Measurements from ENCODE around the gene MVB12B. TPM values are rescaled to one million over a fixed set of nuclear protein-coding genes. Genes with fewer than 3 reads are reported as not detected.

The MVB12B gene
- total RNA-seq, 1 donor from 2014 or later: 22.2 TPM

DNA sequence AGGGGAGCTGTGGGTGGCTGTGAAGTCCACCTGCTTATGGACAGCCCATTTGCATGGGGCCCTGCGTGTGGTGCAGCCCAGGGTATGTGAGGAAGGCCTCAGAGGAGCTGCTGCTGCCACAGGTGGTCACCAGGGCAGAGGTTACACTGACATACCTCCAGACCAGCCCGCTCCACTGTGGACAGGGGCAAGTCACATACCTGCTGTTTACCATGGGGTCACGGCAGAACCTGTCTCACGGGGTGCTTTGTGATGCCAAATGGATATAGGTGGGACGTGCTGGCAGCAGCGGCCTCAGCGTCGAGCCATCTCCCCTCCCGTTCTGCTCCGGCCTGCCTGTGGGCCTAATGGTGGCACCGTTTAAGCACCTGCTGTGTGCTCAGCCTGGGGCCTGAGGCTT, 159.6 kb downstream of the MVB12B start:
- no peak for DNase-seq (ENCODE audit: low spot score)

DNA sequence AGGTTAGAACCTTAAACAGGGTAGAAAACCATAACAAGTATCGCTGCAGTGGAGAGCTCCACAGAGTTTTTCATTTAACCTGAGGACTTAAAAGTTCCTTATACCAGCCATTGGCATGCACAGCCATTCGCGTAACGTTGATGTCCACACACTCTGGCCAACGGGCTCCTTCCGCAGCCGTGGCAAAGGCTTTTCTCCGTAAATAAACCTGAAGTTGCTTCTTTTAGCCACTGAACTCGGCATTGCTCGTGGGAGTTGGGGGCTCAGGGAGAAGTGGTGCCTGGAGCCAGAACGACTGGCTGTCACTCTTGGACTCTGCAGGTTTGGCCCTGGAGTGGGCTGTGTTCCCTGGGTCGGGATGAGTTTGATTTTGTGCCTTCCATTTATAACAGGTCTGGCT, 161.2 kb downstream of the MVB12B start:
- no peak for DNase-seq (ENCODE audit: low spot score)

DNA sequence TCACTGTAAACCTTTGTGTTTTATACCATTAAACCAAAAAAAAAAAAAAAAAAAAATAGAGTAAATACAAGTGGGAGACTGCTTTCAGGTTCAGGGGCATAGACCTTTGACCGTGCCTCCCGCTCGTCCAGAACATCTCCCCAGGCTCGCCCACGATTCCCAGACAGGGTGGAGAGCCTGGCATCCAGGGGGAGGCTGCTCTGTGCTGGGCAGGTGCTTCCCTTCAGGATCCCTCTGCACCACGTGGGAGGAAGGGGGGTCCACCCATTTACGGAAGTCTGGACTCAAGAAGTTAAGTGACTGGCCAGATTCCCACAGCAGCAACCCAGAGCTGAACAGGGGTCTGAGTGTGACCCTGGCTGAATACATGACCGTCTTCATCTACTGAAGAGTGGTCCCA, 161.7 kb downstream of the MVB12B start:
- DNase-seq (ENCODE audit: low spot score): no peak

DNA sequence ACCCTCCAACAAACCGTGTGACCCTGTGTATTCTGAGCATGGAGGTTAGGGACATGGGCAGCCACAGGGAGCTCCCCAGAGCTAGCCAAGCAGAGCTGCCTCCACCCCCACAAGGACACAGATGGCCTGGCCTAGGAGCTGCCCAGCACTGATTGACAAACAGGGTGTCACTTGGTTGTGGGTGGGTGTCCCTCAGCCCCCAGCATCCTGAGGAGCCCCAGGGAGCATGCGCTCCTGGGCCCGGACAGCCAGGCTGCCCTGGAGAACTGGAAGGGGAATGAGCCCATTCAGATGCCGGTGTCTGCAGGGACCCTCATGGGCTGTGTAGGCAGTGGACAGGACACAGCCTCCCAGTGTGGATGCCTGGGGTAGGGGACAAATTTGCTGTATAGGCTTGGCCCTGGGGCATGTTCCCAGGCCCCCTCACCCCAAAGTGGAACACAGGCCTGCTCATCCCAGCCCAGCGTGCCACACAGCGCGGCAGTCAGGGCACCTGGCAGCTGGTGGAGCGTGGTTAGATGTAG, 162.3 kb downstream of the MVB12B start:
- DNase-seq (ENCODE audit: low spot score): no peak

DNA sequence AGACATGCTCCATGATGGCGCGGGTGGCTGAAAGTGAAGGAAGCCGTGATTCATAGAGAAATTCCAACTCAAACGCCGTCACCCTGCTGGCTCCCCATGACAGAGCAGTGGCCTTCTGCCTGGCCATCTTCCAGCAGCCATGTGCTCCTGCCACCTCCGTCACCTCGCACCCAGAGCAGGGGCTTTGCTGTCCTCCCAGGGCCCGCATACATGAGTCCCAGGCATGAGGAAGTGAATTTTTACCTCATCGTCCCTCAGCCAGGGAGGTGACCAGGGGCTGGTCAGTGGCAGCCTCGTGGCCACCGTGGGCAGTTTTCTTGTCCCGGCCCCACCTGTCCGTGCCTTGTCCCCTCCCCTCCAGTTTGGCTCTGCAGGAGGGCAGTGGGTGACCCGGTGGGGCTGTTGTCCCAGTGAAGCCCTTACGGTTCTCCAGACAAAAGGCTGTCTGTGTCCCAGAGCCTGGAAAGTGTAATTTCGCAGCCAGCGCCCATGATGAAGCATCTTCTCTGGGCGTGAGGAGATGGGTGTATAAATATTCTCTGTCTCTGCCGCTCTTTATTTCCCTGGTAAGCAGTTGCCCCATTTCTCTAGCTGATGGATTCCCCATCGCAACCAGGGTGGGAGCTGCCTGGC, 163.1 kb downstream of the MVB12B start:
- DNase-seq (ENCODE audit: low spot score): no peak

DNA sequence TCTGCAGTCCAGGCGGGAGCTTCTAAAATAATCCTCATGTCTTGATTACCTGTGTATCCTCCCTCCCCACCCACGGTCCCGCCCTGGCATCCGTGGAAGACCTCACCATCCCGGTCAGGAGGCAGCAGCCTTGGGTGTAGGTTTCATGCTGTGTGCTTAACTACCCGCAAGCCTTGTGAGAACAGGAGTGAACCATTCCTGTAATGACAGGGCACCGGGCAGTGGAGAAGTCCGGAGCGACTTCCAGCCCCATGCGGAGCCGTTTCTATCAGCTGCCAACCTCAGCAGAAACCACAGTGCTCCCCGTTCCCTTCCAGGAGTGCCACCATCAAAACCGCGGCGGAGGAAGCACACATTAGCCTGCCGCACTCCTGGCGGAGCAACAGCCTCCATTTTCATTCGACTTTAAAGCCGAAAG, 163.6 kb downstream of the MVB12B start:
- DNase-seq (ENCODE audit: low spot score): no peak

DNA sequence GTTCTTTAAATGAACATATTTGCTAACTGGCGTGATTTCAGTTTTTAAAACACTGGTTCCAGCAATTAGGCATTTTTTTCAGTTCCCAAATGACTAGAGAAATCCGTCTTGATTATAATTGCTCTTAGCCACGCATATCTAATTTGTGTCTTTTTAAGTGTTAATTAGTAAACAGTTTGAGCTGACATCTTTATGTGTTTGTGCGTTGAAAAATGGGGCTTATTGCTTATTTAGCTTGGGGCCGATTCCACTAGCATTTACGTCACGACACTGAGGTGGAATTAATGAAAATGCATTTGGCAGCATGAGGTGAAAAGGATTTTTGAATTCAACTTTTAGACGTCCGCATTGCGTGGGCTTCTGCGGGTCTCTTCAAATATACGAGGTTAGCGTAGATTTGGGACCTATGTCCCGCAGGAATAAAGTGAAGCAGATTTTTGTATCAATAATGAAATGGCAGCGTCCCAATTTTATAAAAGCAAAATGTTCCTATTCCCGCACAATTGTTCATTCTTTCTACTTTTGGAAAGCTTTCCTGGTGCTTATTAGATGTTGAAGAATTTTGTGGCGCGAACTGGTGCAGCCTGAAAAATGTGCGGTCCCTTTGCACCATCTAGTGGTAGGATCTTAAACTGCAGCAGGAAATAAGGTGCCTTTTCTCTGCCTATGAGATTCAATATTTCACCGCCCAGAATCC, 164.4 kb downstream of the MVB12B start:
- DNase-seq (ENCODE audit: low spot score): no peak

DNA sequence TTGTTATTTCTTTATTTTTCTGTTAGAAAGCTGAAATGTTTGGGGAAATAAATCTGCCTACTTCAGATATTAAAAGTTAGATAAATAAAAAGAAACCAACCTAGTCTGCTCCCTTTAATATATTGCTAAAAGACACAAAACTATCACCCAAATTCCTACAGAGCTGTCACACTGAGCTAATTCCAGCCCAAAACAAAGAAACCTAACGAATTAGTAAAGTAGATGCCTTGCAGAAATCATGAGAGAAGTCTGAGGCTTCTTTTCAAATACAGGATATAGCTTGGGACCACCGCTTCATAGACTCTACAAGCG, 164.9 kb downstream of the MVB12B start:
- DNase-seq (ENCODE audit: low spot score): no peak

DNA sequence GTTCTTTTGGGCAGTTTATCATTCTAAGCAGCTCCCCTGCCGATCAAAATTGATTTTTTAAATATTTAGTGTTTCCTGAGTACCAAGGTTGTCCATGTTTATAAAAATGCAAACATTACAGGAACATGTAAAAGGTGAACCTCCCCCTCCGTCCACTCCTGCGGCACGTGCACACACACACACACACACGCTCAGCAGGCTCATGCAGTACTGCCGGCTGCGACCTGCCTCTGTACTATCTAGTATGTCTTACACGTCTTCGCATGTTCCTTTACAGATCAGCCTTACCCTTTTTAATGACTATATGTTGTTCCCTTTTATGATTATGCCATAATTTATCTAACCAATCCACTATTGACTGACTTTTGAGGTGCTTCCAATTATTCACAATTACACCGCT, 165.3 kb downstream of the MVB12B start:
- no peak for DNase-seq (ENCODE audit: low spot score)

DNA sequence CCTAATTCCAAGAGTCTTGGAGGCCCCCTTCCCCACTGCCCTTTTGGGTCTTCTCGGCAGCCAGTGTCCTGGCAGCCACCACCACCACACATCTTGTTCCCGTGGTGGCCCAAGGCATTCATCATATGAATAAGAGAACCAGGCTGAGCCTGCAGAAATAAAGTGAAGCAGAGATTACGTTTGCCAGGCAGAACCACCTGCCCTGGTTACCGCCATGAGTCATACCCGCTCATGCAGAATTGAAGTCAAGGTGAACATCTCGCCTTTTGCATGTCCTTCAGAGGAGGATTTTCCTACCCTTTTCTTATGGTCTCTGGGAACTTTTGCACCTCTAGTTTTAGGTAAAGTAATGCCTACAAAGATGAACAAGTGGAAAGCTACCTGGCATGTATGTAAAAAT, 167.6 kb downstream of the MVB12B start:
- no peak for DNase-seq (ENCODE audit: low spot score)

DNA sequence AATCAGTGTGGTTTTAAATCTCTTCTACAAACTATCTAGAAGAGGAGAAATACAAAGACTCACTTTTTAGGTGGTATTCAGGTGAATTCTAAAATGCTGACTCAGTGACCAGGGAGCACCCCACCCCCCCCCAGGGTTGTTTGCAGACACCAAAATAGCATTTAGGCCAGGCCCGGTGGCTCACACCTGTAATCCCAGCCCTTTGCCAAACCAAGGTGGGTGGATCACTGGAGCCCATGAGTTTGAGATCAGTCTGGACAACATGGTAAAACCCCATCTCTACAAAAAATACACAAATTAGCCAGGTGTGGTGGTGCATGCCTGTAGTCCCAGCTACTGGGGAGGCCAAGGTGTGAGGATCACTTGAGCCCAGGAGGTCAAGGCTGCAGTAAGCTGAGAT, 168.1 kb downstream of the MVB12B start:
- DNase-seq (ENCODE audit: low spot score): no peak

DNA sequence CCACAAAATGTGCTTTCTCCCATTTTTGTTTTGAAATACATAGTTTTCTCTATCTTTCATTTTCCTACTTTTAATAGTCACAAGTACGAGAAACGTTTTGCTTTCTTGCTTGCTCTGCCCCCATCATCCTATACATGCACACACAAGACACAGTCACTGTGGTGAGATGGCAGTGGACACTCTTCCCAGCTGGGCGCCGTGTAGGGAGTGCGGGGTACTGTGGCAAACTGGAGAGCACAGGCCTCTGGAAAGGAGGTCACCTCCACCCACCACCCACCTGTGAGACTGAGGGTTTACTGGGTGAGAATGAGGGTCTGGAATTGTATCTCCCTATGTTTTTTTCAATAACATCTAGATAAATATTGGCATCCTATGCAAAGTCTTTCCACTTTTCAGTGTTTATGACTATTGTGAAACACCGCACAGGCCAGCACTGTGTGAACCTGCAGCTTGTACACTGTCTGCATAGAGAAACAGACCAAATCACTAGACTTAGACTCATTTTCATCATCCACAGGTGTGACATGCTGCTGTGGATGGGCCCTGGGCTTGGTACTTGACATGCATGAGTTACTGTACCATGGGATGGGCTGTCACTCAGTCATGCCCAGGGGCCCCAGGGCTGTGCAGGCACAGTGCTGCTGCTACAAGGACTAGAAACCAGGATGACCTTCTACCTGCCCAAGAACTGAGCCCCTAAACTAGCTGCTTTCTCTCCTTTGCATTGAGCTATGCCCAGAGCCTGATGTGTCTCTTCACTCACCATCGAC, 169.0 kb downstream of the MVB12B start:
- DNase-seq (ENCODE audit: low spot score): no peak

DNA sequence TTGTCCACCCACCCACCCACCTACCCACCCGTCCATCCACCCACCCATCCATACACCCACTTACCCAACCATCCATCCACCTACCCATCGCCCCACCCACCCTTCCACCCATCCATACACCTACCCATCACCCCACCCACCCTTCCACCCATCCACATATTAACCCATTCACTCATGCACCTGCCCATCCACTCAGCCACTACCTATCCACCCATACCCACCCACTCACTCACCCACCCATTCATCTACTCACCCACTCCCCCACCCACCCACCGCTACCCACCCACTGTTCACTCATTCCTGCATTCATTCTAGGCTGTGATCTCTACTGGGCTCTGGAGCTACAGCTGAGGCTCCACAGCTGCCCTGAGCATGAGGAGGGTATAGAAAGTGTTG, 169.6 kb downstream of the MVB12B start:
- DNase-seq (ENCODE audit: low spot score): no peak

DNA sequence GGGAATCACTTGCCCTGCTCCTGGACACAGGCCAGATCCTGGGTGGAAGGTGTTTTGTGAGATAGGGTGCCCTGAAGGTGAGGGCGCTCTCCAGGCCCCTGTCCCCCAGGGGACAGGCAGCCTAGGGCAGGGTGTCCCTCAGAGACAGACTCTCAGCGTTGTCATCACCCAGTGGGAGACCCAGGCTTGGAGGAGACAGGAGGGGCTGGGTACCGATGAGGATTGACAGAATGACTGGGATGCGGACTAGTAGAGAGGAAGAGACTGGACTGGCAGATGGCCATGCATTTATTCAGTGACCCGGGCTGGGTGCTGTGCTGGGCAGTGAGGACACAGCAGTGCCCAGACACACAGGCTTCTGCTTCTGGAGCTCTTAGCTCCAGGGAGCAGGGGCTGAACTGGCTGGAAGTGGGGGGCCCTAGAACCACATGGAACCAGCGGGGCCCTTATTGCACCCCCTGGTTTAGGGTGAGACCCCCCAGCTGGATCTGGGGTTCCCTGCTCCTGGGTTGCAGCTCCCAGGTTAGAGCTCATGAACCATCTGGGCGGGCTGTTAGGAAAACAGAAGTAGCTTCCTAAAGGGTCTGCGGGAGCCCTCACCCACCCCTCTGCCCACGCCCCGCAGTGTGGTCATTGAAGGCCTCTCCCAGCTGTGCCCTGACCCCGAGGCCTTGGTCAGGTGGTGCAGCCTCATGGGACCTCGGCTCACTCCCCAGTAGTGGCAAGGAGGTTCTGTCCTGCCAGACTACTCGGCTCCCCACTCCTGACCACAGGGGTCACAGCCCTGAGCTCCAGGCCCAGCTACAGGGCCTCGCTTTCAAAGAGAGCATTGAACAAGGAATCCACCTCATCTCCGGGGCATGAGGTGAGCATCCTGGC, 170.4 kb downstream of the MVB12B start:
- no peak for DNase-seq (ENCODE audit: low spot score)

DNA sequence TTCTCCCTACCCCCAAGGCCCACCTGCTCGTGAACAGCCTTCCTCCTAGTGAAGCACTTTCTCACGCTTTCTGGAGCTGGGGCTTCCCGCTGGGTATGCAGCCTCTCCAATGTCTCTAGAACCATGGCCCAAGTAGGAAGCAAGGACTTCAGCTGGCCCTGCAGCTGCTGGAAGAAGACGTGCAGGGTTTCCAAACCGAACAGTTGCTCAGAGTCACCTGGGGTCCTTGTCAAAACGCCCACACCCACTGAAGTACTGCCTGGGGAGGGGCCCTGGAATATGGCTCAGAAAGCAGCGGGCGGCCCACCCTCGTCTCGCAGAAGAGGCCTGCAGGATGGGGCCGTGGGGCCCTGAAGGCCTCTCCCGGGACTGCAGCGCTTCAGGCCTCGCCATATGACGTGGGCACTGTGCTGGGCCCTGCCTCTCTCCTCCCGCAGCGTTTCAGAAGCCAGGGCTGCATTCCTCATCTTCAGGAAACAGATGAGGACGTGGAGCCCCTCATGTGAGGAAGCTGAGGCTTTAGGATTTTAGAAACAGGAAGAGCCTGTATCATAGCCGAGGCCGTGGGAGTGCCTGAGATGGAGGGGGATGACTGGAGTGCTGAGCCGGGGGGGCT, 171.1 kb downstream of the MVB12B start:
- no peak for DNase-seq (ENCODE audit: low spot score)

DNA sequence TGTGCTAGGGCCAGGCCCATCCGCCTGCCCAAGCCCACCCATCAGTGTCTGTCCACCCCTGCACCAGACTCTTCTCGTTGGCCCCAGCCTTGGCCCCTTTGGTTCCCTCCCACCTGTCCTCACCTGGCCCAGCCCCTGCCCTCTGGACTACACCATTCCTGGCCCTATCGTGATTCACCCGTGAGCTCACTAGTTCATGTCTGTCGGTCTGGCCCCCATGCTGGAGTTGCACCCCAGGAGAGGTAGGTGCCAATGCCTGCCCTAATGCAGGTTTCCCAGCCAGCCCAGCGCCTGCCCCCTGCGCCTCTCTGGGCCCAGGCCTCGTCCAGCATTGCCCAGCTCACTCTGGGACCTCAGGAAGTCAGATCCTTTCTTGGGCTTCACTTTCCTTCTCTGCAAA, 171.7 kb downstream of the MVB12B start:
- DNase-seq (ENCODE audit: low spot score): no peak

DNA sequence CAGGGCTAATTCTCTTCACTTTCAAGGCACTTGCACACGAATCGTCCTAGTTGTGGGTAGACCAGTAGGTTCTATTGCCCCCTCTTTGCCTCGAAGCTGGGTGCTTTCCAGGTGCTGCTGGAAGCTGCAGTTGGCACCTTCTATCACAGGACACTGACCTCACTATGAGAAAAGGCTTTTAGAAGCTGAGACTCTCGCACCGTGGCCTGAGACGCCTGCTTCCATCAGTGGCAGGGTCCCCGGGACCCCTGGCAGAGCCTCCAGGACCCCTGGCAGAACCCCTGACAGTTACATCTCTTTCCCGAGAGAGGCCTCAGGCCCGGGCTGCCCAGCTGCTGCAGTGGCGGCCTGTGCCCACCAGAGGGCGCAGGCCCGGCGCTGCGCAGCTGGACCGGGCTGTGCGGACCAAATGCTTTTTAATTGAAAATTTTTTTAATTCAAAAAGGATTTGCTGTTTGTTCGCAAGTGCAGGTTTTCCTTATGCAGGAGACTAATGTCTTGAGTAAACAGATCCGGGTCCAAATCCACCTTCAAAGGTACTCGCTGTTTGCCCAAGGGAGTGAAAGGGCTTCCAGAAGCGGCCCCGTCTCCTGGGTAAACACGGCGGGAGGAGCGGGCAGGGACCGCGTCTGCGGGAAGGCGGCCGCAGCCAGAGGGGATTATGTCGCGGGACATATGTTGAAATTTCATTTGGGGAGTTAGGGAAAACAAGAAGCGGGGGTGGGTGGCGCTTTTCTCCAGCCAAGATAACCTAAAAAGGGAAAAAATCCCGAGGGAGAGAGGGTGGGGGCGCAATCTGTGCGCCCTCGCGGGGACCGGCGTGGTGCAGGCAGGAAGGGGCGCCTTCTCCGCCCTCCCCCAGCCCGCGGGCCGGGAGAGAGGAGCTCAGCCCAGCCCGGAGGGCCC, 172.6 kb downstream of the MVB12B start:
- no peak for DNase-seq (ENCODE audit: low spot score)

DNA sequence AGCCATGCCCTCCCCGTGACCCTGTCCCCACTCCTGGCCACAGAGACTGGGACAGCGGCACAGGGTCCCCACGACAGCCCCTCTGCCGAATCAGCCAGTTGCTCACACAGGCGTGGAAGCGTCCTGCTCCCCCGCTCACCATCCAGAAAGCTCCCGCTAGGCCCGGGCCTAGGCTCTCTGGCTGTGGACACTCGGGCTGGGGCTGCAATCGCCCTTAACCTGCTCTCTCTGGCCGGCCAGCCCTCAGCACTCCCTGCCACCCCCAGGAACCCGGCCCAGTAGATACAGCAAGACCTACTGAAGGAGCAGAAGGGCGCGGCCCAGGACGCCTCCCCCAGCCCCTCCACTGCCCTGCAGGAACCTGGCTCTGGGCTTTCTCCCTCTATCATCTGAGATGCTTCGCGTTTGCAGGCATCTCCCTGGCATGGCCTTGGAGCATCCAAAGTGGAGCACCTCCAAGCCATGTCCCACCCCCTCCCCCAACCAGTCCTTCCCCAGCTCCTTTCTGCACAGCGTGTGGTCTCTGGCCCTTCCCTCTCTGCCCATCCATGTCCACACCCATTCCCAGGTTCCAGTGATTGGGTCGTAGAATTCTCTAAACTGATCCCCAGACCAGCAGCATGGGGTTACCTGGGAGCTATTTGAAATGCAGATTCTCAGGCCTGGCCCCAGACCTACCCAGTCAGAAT, 173.4 kb downstream of the MVB12B start:
- no peak for DNase-seq (ENCODE audit: low spot score)

All from mesenteric fat pad (tissue), 1 donor.